Keratinocyte (primary cell): ENCODE measurements around the gene WDR27. TPM values are rescaled to one million over a fixed set of nuclear protein-coding genes. Genes with fewer than 3 reads are reported as not detected.
A peak's percentile ranks its signal among the peaks of the same experiment; 100 is the strongest.

Source experiments
- DNase-seq: peaks from one replicate; pipeline ENCODE4 v3.0.0-alpha.2; 2011; ENCODE audit warnings: low read depth, missing footprints, low spot score
- FAIRE-seq: peaks from 2 replicates; lab custom pipeline; 2011; peaks lifted over from hg19 to GRCh38; lab: Jason Lieb, UNC
- H2AFZ ChIP-seq: 2 replicates; pipeline ENCODE4 v1.6.0; 2012; ENCODE audit warnings: low read length, control low read depth, inconsistent platforms; ENCODE audit not compliant: control insufficient read depth
- H3K27ac ChIP-seq: 2 replicates; pipeline ENCODE4 v1.5.1; 2011; ENCODE audit warnings: low read length; ENCODE audit not compliant: control insufficient read depth, insufficient read depth
- H3K27me3 ChIP-seq: 3 replicates; pipeline ENCODE4 v1.6.0; 2011; ENCODE audit warnings: low read length; ENCODE audit not compliant: control insufficient read depth, insufficient read depth; ENCODE audit errors: extremely low read depth
- H3K36me3 ChIP-seq, 2 experiments: 2 replicates in 1 of 2; 3 replicates in 1 of 2; pipeline ENCODE4 v1.5.1; 2011; ENCODE audit warnings: low read length in 2 of 2, mild to moderate bottlenecking in 1 of 2; ENCODE audit not compliant: control insufficient read depth in 2 of 2, insufficient read depth in 2 of 2; ENCODE audit errors: extremely low read depth in 1 of 2
- H3K4me1 ChIP-seq: 3 replicates; pipeline ENCODE4 v1.5.1; 2011; ENCODE audit warnings: low read length; ENCODE audit not compliant: control insufficient read depth, insufficient read depth; ENCODE audit errors: extremely low read depth
- H3K4me2 ChIP-seq: 3 replicates; pipeline ENCODE4 v1.6.0; 2011; ENCODE audit warnings: low read depth, low read length; ENCODE audit not compliant: control insufficient read depth, insufficient read depth; ENCODE audit errors: extremely low read depth
- H3K4me3 ChIP-seq, 3 experiments: fragments of 200-600 bp in 1 of 3; sonication (generic) in 1 of 3; 2 replicates in 2 of 3; 3 replicates in 1 of 3; pipeline ENCODE4 v1.5.1; 2011 to 2016; ENCODE audit warnings: low read length in 3 of 3, mild to moderate bottlenecking in 3 of 3, control low read depth in 2 of 3, inconsistent platforms in 1 of 3, low read depth in 1 of 3, mixed read lengths in 1 of 3, mixed run types in 1 of 3, moderate library complexity in 1 of 3; ENCODE audit not compliant: control insufficient read depth in 2 of 3, insufficient read depth in 2 of 3; ENCODE audit errors: extremely low read depth in 1 of 3
- H3K79me2 ChIP-seq: 2 replicates; pipeline ENCODE4 v1.6.0; 2012; ENCODE audit warnings: low read length; ENCODE audit not compliant: control insufficient read depth, insufficient read depth
- H3K9ac ChIP-seq: 3 replicates; pipeline ENCODE4 v1.6.0; 2011; ENCODE audit warnings: low read length; ENCODE audit not compliant: control insufficient read depth, insufficient read depth; ENCODE audit errors: extremely low read depth
- H3K9me1 ChIP-seq: 3 replicates; pipeline ENCODE4 v1.6.0; 2011; ENCODE audit warnings: low read length; ENCODE audit not compliant: control insufficient read depth, insufficient read depth; ENCODE audit errors: extremely low read depth
- H3K9me3 ChIP-seq: 2 replicates; pipeline ENCODE4 v1.5.1; 2012; ENCODE audit warnings: low read depth, low read length; ENCODE audit not compliant: control insufficient read depth
- H4K20me1 ChIP-seq: 3 replicates; pipeline ENCODE4 v1.6.0; 2011; ENCODE audit warnings: low read length; ENCODE audit not compliant: control insufficient read depth, insufficient read depth; ENCODE audit errors: extremely low read depth
- CTCF ChIP-seq, 3 experiments: IDR thresholded peaks in 1 of 3; conservative IDR thresholded peaks in 1 of 3; optimal IDR thresholded peaks in 1 of 3; 2 replicates in 2 of 3; 3 replicates in 1 of 3; pipeline versions ENCODE3 to v1.5.1; 2011; ENCODE audit warnings: low read length in 3 of 3, mild to moderate bottlenecking in 3 of 3, moderate library complexity in 2 of 3, control low read depth in 1 of 3, inconsistent platforms in 1 of 3; ENCODE audit not compliant: insufficient read depth in 2 of 3; ENCODE audit errors: extremely low read depth in 1 of 3
- EZH2 ChIP-seq: IDR thresholded peaks from one replicate; pipeline ENCODE4 v1.6.1; 2012; ENCODE audit warnings: inconsistent platforms, mild to moderate bottlenecking, low read length, moderate library complexity
- dilution Hi-C: fragments of 300-500 bp; cut with MboI; formaldehyde crosslinking; loops from one replicate; pipeline ENCODE4 v1.7.0; 2020; ENCODE audit warnings: low sequenced_read_pairs; ENCODE audit not compliant: extremely low pct_ligation_motif_present
- polyA plus RNA-seq, 5 experiments: library from polyadenylated mRNA; depleted of rRNA in 3 of 5; stranded (reverse) in 3 of 5; stranded (forward) in 1 of 5; unstranded in 1 of 5; fragments of >200 nt; gene quantifications; 1 replicate in 1 of 5; 2 replicates in 3 of 5; 3 replicates in 1 of 5; pipeline versions ENCODE4 v1.2.1 to v1.2.3, GENCODE V29; 2011 to 2012; ENCODE audit warnings: missing spikeins in 2 of 5, low read depth in 1 of 5, low replicate concordance in 1 of 5

Gene WDR27
- polyA plus RNA-seq, 1 donor (not counting 4 experiments of a cell fraction or from before 2014, with no cell fraction given) = 17.8 TPM

DNA sequence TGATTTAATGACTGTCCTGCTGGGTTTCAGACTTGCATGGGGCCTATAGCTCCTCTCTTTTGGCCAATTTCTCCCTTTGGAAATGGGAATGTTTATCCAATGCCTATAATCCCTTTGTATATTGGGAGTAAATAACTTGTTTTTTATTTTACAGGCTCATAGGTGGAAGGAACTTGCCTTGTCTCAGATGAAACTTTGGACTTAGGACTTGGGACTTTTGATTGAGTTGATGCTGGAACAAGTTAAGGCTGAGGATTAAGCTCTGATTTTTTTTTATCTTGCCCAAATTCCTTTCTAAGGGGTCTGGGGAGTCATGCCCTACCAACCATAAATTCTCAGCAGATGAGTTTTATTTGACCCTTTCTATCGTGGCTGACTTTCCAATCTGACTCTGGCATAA, 23.5 kb downstream of the WDR27 start:
- H3K4me2 ChIP-seq = no peak overlapping the region
- dilution Hi-C loops = no loop called here
- H3K27me3 ChIP-seq = no peaks in the 10 kb centered on the region
- no peak overlapping the region for H3K9ac ChIP-seq
- DNase-seq (no peak), FAIRE-seq (no peak)
- H2AFZ ChIP-seq = no peak overlapping the region
- TF ChIP-seq EZH2 = no peak
- TF ChIP-seq CTCF (optimal IDR thresholded peaks at IDR 0.05 in 1 of 3, IDR thresholded peaks at IDR 0.05 in 1 of 3, conservative IDR thresholded peaks at IDR 0.05 in 1 of 3; ENCODE audit: extremely low read depth in 1 of 3, insufficient read depth in 2 of 3, low read length in 3 of 3) = no peak
- H3K9me1 ChIP-seq = no peaks in the 10 kb centered on the region
- H3K9me3 ChIP-seq = no peaks in the 10 kb centered on the region
- H4K20me1 ChIP-seq = no peaks in the 10 kb centered on the region
- peaks cover 3% of the 10 kb centered on the region for H3K79me2 ChIP-seq
- H3K4me1 ChIP-seq = no peaks in the 10 kb centered on the region
- no peak overlapping the region for H3K4me3 ChIP-seq
- H3K36me3 ChIP-seq = peaks cover 6% of the 10 kb centered on the region in 2 experiments
- H3K27ac ChIP-seq = no peak overlapping the region

- Histone ChIP-seq H4K20me1 (no peaks in the 10 kb centered on the region), H2AFZ (no peak overlapping the region), H3K4me2 (no peak overlapping the region), H3K27ac (no peak overlapping the region), H3K9me3 (no peaks in the 10 kb centered on the region), H3K4me3 (no peak overlapping the region), H3K36me3 (peaks cover 5 to 7% of the 10 kb centered on the region in 2 experiments), H3K9me1 (no peaks in the 10 kb centered on the region), H3K79me2 (peaks cover under 1% of the 10 kb centered on the region), H3K9ac (no peak overlapping the region), H3K4me1 (no peaks in the 10 kb centered on the region), H3K27me3 (no peaks in the 10 kb centered on the region)
- DNase-seq (no peak), FAIRE-seq (peak; percentile 41)
- dilution Hi-C loops = no loop called here
- no peak for TF ChIP-seq CTCF (optimal IDR thresholded peaks at IDR 0.05 in 1 of 3, IDR thresholded peaks at IDR 0.05 in 1 of 3, conservative IDR thresholded peaks at IDR 0.05 in 1 of 3; ENCODE audit: extremely low read depth in 1 of 3, insufficient read depth in 2 of 3, low read length in 3 of 3)
- TF ChIP-seq EZH2 = no peak
Measured at GRCh38 chr6:169677096-169677495, 24.7 kb downstream of the WDR27 start.
